ENCODE results near the gene SNX2.
A peak's percentile ranks its signal among the peaks of the same experiment; 100 is the strongest.

The SNX2 gene

GRCh38 chr5:122788996-122789395 is 14.1 kb downstream of the SNX2 start:
- DNase-seq: no peak
- H3K4me3 Mint-ChIP-seq: no peak overlapping the region
- no peak for ATAC-seq
- peaks cover 6 to 22% of the 10 kb centered on the region in 2 donors for H3K9me3 Mint-ChIP-seq
- no peaks in the 10 kb centered on the region for H3K27me3 Mint-ChIP-seq
- H3K27ac Mint-ChIP-seq: no peak overlapping the region
- H3K4me1 Mint-ChIP-seq: peaks cover 18% of the 10 kb centered on the region

DNA sequence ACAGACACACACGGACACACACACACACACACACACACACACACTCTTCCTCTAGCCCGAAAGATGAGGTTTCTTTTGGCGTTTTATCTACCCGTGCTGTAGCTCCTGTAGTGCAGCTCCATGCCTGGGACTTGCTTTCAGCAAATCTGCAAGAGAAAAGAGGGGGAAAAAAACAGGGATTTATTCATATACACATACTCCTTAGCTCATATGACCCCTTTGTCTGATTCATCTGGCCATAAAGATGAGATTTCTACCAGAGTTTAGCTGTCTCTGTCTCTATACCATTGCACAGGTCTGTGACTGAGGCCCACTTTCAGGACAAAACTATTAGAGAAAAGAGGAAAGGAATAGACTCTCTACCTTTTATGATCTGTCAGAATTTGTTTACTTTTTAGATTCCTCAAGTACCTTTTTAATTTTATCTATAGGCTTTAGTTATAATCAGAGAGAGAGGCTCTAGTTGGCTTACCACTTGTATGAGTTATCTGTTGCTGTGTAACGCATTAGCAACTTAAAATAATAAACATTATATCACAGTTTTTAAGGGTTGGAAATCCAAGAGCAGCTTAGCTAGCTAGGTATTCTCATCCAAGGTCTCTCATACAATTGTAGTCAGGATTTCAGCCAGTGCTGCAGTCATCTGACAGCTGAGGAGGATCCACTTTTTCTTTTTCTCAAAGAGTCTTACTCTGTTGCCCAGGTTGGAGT is 14.7 kb downstream of the SNX2 start:
- Mint-ChIP-seq H3K9me3 (peaks cover 5 to 20% of the 10 kb centered on the region in 2 donors), H3K4me1 (peaks cover 13% of the 10 kb centered on the region), H3K27me3 (no peaks in the 10 kb centered on the region), H3K4me3 (no peak overlapping the region), H3K27ac (peak overlapping the region in 1 of 2 donors; percentile 19)
- ATAC-seq: no peak
- DNase-seq: no peak

DNA sequence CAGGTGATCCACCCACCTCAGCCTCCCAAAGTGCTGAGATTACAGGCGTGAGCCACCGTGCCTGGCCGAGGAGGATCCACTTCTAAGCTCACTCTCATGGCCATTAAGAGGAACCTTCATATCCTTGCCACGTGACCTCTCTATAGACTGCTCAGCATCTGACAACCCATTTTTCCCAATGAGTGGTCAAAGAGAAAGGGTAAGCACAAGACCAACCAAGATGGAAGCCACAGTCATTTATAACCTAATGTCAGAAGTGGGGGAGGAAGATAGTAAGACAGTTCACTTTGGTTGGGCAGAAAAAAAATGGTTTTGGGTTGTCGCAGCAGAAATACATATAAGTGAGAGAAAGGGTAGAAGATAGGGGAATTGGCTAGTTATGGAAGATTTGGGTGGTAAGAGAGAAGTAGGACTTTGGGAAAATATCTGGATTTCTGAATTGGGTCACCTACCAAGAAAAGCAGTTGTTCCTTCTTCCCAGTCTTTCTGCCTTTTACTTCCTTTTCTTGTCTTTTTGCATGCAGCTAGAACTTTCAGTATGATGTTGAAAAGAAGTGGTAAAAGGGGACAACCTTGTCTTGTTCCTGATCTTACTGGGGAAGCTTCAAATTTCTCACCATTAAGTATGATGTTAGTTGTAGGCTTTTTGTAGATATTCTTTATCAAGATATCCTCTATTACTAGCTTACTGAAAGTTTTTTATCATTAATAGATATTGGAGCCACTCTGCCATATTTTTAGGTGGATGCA is 15.6 kb downstream of the SNX2 start:
- no peak overlapping the region for H3K4me3 Mint-ChIP-seq
- no peak for ATAC-seq
- no peak for DNase-seq
- peaks cover 9% of the 10 kb centered on the region for H3K4me1 Mint-ChIP-seq
- H3K27me3 Mint-ChIP-seq: no peaks in the 10 kb centered on the region
- peaks cover 0 to 12% of the 10 kb centered on the region in 2 donors for H3K9me3 Mint-ChIP-seq
- H3K27ac Mint-ChIP-seq: no peak overlapping the region

DNA sequence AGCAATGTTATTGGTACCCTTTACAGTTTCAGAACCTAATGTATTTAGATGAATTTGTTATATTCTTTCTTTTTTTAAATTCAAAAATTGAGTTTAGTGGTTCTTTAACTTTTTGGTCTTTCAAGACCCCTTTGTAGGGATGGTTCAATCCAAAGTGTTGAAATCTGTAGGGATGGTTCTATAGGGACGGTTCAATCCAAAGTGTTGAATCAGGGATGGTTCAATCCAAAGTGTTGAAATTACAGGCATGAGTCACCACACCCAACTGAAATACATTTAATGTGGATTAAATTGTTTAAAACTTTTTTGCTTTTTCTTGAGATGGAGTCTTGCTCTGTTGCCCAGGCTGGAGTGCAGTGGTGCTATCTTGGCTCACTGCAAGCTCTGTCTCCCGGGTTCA is 30.6 kb downstream of the SNX2 start:
- ATAC-seq: no peak
- Mint-ChIP-seq H3K27ac (no peak overlapping the region), H3K4me1 (no peaks in the 10 kb centered on the region), H3K4me3 (no peak overlapping the region), H3K9me3 (no peaks in the 10 kb centered on the region), H3K27me3 (no peaks in the 10 kb centered on the region)
- DNase-seq: no peak

- no peaks in the 10 kb centered on the region for H3K27me3 Mint-ChIP-seq
- H3K4me3 Mint-ChIP-seq: no peak overlapping the region
- ATAC-seq (no peak), DNase-seq (no peak)
- no peaks in the 10 kb centered on the region for H3K4me1 Mint-ChIP-seq
- H3K27ac Mint-ChIP-seq: no peak overlapping the region
- H3K9me3 Mint-ChIP-seq: no peaks in the 10 kb centered on the region
Measured at GRCh38 chr5:122810405-122810804, 35.5 kb downstream of the SNX2 start.

DNA sequence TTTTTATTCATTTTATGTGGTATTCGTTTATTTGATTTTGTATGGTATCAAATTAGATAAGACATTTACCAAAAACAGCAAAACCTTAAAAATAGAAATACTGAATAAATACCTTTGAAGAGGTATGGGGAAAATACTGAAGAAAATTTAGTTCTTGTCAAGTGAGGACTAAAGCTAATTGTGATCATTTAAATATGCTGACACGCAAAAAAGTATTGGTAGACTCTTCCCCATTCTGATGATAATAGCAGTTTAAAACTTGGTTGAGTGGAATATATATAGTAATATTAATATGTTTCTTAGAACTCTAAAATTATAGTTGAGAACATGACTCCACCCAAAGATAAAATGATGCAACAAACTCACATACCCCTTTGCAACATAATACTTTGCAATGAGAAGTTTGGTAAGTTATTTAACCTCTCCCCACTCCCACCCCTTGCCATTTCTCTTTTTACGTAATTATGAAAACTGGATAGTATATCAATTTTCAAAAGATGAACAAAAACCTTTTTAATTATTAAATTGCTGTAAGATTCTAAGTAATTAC is 40.4 kb downstream of the SNX2 start:
- Mint-ChIP-seq H3K4me1 (no peaks in the 10 kb centered on the region), H3K9me3 (no peaks in the 10 kb centered on the region), H3K27me3 (no peaks in the 10 kb centered on the region), H3K27ac (no peak overlapping the region), H3K4me3 (no peak overlapping the region)
- no peak for DNase-seq
- no peak for ATAC-seq

DNA sequence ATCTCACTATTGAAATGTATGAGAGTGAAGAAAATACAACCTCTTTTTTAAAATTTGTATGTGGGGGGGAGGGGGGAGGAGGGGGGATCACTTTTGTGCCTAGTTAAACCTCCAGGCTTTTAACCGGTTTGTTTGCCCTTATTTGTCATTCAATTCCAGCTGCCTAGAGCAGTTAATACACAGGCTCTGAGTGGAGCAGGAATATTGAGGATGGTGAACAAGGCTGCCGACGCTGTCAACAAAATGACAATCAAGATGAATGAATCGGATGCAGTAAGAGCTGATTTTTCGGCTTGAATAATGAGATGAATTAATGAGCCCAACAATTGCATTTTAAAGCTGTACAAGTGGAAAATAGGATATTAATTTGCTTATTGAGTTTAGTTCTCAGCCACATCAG is 41.9 kb downstream of the SNX2 start:
- no peaks in the 10 kb centered on the region for H3K4me1 Mint-ChIP-seq
- no peaks in the 10 kb centered on the region for H3K9me3 Mint-ChIP-seq
- no peak overlapping the region for H3K4me3 Mint-ChIP-seq
- ATAC-seq: no peak
- H3K27ac Mint-ChIP-seq: no peak overlapping the region
- no peak for DNase-seq
- H3K27me3 Mint-ChIP-seq: no peaks in the 10 kb centered on the region

GRCh38 chr5:122831984-122832383 is 57.1 kb downstream of the SNX2 start:
- ATAC-seq (no peak), DNase-seq (no peak)
- Mint-ChIP-seq H3K27ac (no peak overlapping the region), H3K27me3 (no peaks in the 10 kb centered on the region), H3K4me3 (no peak overlapping the region), H3K4me1 (no peaks in the 10 kb centered on the region), H3K9me3 (no peaks in the 10 kb centered on the region)

- peak; percentile 42 for ATAC-seq
Measured at GRCh38 chr5:122835681-122836080, 60.8 kb downstream of the SNX2 start.

DNA sequence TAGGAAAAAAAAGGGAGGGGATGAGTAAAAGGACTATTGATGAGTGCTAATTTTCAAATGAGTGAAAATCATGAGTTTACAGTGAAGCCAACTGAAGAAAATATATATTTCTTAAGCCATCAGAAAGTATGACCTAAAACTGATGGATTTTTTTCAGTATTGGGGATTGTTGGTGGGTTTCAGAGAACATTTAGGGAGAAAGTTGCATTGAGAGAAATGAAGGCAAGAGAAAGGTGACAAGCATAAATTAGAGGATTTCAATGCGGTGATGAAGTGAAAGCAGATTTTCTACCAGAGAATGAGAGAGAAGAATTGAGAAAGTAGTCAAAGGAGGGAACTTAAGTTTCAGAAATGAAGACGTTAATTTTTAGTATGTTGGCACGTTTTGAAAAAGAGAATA is 62.1 kb downstream of the SNX2 start:
- ATAC-seq (no peak), DNase-seq (no peak)
- H3K4me3 Mint-ChIP-seq: no peak overlapping the region
- peaks cover under 1% of the 10 kb centered on the region for H3K27me3 Mint-ChIP-seq
- no peaks in the 10 kb centered on the region for H3K4me1 Mint-ChIP-seq
- H3K27ac Mint-ChIP-seq: no peak overlapping the region
- no peaks in the 10 kb centered on the region for H3K9me3 Mint-ChIP-seq

More at GRCh38 chr5:122835681-122836080, 60.8 kb downstream of the SNX2 start:
- Mint-ChIP-seq H3K27ac (no peak overlapping the region), H3K4me3 (no peak overlapping the region), H3K9me3 (no peaks in the 10 kb centered on the region), H3K4me1 (no peaks in the 10 kb centered on the region), H3K27me3 (no peaks in the 10 kb centered on the region)
- no peak for DNase-seq

GRCh38 chr5:122839731-122840130 is 64.9 kb downstream of the SNX2 start:
- H3K9me3 Mint-ChIP-seq: no peaks in the 10 kb centered on the region

DNA sequence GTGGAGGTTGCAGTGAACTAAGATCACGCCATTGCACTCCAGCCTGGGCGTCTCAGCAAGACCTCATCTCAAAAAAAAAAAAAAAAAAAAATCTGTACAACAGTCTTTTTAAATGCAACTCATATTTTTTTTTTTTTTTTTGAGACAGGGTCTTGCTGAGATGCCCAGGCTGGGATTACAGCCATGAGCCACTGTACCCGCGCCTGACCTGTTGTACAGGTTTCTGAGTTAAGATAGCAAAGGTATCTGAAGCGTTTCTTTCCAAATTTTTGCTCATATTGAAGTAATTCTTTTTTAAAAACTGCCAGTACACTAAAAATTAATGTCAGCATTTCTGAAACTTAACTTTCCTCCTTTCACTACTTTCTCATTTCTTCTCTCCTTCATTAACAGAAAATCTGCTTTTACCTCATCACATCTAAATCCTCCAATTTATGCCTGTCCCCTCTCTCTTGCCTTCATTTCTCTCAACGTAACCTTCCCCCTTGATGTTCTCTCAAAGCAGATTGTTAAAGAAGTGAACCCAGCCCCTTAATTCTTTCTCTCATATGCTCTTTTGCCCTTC is 67.2 kb downstream of the SNX2 start:
- Mint-ChIP-seq H3K9me3 (no peaks in the 10 kb centered on the region), H3K27ac (no peak overlapping the region), H3K4me3 (no peak overlapping the region), H3K27me3 (peaks cover 8% of the 10 kb centered on the region), H3K4me1 (peaks cover 10% of the 10 kb centered on the region)
- no peak for DNase-seq
- ATAC-seq: no peak

More at GRCh38 chr5:122839731-122840130, 64.9 kb downstream of the SNX2 start:
- Mint-ChIP-seq H3K4me3 (no peak overlapping the region), H3K27ac (no peak overlapping the region), H3K27me3 (peaks cover 8% of the 10 kb centered on the region), H3K4me1 (peaks cover 8% of the 10 kb centered on the region)
- ATAC-seq (no peak), DNase-seq (no peak)

DNA sequence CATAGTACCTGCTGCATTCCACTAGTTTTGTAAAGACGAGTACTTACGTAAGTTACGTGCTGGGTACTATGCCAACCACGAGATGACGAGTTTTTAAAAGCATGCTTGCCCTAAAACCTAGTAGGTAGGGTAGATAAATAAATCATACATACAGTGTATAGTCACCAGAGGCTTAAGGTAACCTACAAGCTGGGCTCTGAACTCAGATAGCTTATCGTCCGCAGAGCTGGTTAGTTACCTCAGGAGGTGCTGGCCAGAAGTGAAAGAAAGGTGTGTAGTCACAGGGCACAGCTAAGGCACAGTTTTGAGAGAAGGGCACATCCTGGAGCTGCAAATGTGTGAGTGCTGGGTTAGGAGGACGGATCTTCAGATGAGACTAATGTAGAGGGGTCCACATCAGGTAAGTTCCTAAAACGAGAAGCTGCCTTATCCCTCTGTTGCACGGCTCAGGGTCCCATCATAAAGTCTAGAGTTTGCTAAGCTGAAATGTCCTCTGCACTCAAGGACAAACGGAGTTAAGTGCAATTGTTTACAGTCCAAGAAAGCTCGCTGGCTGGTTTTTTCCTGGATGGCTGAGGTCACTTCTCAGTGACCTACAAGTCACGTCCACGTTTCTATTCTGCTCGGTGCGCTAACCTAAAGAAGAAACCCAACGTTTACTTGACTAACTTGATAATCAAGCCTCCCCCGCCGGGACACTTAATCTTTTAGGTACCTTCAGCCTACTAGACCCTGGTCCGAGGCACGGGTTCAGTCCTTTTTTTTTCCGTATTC is 69.4 kb downstream of the SNX2 start:
- Mint-ChIP-seq H3K27me3 (peaks cover 8% of the 10 kb centered on the region), H3K9me3 (no peaks in the 10 kb centered on the region), H3K27ac (peak overlapping the region; percentile 57 to 74), H3K4me3 (peak overlapping the region; percentile 74 to 83), H3K4me1 (peaks cover 10% of the 10 kb centered on the region)
- DNase-seq (peak; percentile 5 to 9), ATAC-seq (no peak)

GRCh38 chr5:122844910-122845228 is 70.0 kb downstream of the SNX2 start:
- Mint-ChIP-seq H3K4me1 (peaks cover 10% of the 10 kb centered on the region), H3K9me3 (no peaks in the 10 kb centered on the region), H3K4me3 (peak overlapping the region; percentile 74 to 83), H3K27me3 (peaks cover 8% of the 10 kb centered on the region), H3K27ac (peak overlapping the region; percentile 57 to 74)
- DNase-seq (no peak), ATAC-seq (peak; percentile 6)

GRCh38 chr5:122845229-122846050 is 70.6 kb downstream of the SNX2 start, which contains the start of gene SNX24:
Gene SNX24 (plus strand): TSS chr5:122845613. CDS start chr5:122845634, 21 bp downstream.
- Mint-ChIP-seq H3K27me3 (peaks cover 8% of the 10 kb centered on the region), H3K4me1 (peaks cover 10% of the 10 kb centered on the region), H3K9me3 (no peaks in the 10 kb centered on the region), H3K4me3 (peak within 1 kb of the TSS; percentile 74 to 83), H3K27ac (peak within 1 kb of the TSS; percentile 57 to 74)
- DNase-seq (peak; percentile 62 to 77), ATAC-seq (peak; percentile 91)
